Tibial nerve (tissue), 4 donors: ENCODE measurements around the gene CEP170. TPM values are rescaled to one million over a fixed set of nuclear protein-coding genes. Genes with fewer than 3 reads are reported as not detected.
A peak's percentile ranks its signal among the peaks of the same experiment; 100 is the strongest.
"Not testable (repeated sequence)": the region's sequence is repeated elsewhere in the genome, so short reads cannot be mapped to it uniquely, and the experiment has no call there.

Source experiments
- DNase-seq, 2 donors: peaks; one replicate each; pipeline ENCODE4 v3.0.0-alpha.2; 2019; ENCODE audit warnings: low spot score in 2 of 2
- H3K27ac ChIP-seq, 4 donors: fragments of 200-600 bp; sonication (generic) in 3 of 4; one replicate each; pipeline ENCODE4 v1.5.1; 2017 to 2019; ENCODE audit warnings: mild to moderate bottlenecking in 1 of 4
- H3K27me3 ChIP-seq, 2 donors: fragments of 200-600 bp; sonication (generic) in 1 of 2; one replicate each; pipeline versions ENCODE4 v1.5.1 to v1.6.0; 2017 to 2019
- H3K36me3 ChIP-seq, 3 donors: fragments of 200-600 bp; sonication (generic); one replicate each; pipeline ENCODE4 v1.5.1; 2018 to 2019
- H3K4me1 ChIP-seq, 4 donors: fragments of 200-600 bp; sonication (generic) in 3 of 4; one replicate each; pipeline ENCODE4 v1.5.1; 2017 to 2019
- H3K4me3 ChIP-seq, 4 donors: fragments of 200-600 bp; sonication (generic) in 3 of 4; one replicate each; pipeline ENCODE4 v1.5.1; 2017 to 2019; ENCODE audit warnings: mild to moderate bottlenecking in 1 of 4, moderate library complexity in 1 of 4
- H3K9me3 ChIP-seq, 4 donors: fragments of 200-600 bp; sonication (generic) in 3 of 4; one replicate each; pipeline ENCODE4 v1.5.1; 2017 to 2019
- POLR2A ChIP-seq, 2 donors: fragments of 450-650 bp; IDR thresholded peaks; one replicate each; pipeline ENCODE4 v1.6.1; 2017; ENCODE audit warnings: antibody characterized with exemption in 2 of 2, mild to moderate bottlenecking in 2 of 2, moderate library complexity in 2 of 2
- WGBS, 2 donors: methylation state at CpG; one replicate each; pipeline ENCODE4 v1.1.5; 2018; 5-methylcytosine and 5-hydroxymethylcytosine counted together
- small RNA-seq: library from RNA; depleted of rRNA; stranded (forward); fragments of <200 nt; gene quantifications from one replicate; pipeline ENCODE3, GENCODE V24; 2016
- total RNA-seq, 4 donors: library from RNA; depleted of rRNA; stranded (reverse); fragments of >200 nt; gene quantifications; one replicate each; pipeline ENCODE4 v1.1.0, GENCODE V29; 2016

Gene CEP170
- total RNA-seq, 4 donors from 2014 or later = 43.7 to 91.8 (median 76.7) TPM

- not testable (repeated sequence) for H3K4me1 ChIP-seq, H3K9me3 ChIP-seq, H3K27me3 ChIP-seq, H3K36me3 ChIP-seq, DNase-seq
- Histone ChIP-seq H3K4me3 (peak overlapping the region in 2 of 4 donors; percentile 29 to 31), H3K27ac (peak overlapping the region in 1 of 4 donors; percentile 7)
- peak in 1 of 2 donors; percentile 27 for TF ChIP-seq POLR2A (IDR thresholded peaks at IDR 0.05)
- 73 to 86% methylated on average over 13 to 37 of the region's 40 CpGs for WGBS, 2 donors
Observed at GRCh38 chr1:243101551-243102050, 153.5 kb downstream of the CEP170 start.

GRCh38 chr1:243087368-243087767 is 167.7 kb downstream of the CEP170 start:
- not testable (repeated sequence) for DNase-seq, H3K36me3 ChIP-seq, H3K27ac ChIP-seq, H3K27me3 ChIP-seq, H3K9me3 ChIP-seq, H3K4me3 ChIP-seq, H3K4me1 ChIP-seq
- 91 to 94% methylated on average over 3 of the region's 3 CpGs for WGBS, 2 donors

Small RNA genes within 50 kb of the gene (small RNA-seq; reads per million reads assigned to genes)
- gene RNU6-747P = not detected

Other genes starting within 250 kb of the CEP170 start
- 10 to 100 TPM; 39.0 to 86.5 (median 56.0) TPM for gene SDCCAG8, start 760 bp upstream of the CEP170 start, total RNA-seq